Peyer's patch (tissue), 4 donors: Measurements from ENCODE around the gene ANTXRL.
A peak's percentile ranks its signal among the peaks of the same experiment; 100 is the strongest.

Source experiments
- CTCF ChIP-seq, 6 experiments: fragments of 450-650 bp in 4 of 6; fragments of 200-600 bp in 2 of 6; sonication (generic) in 1 of 6; IDR thresholded peaks; one replicate each; pipeline ENCODE4 v1.5.1; 2017 to 2019; ENCODE audit warnings: antibody characterized with exemption in 6 of 6, mild to moderate bottlenecking in 3 of 6, moderate library complexity in 1 of 6
- POLR2A ChIP-seq, 2 donors: fragments of 450-650 bp; IDR thresholded peaks; one replicate each; pipeline ENCODE4 v1.5.1; 2017; ENCODE audit warnings: antibody characterized with exemption in 2 of 2, mild to moderate bottlenecking in 2 of 2, moderate library complexity in 2 of 2

- TF ChIP-seq CTCF (IDR thresholded peaks at IDR 0.05) (peak in 3 of 6 experiments; percentile 10 to 19 (median 13)), POLR2A (IDR thresholded peaks at IDR 0.05) (no peak)
These were observed 38.2 kb downstream of the ANTXRL start for GRCh38 chr10:46325021-46325420.
